Uterus (tissue), 4 donors: ENCODE results near the gene NADSYN1. TPM values are rescaled to one million over a fixed set of nuclear protein-coding genes. Genes with fewer than 3 reads are reported as not detected.
A peak's percentile ranks its signal among the peaks of the same experiment; 100 is the strongest.

Source experiments
- DNase-seq, 2 donors: peaks; one replicate each; pipeline ENCODE4 v3.0.0-alpha.2; 2019 to 2020
- H3K27ac ChIP-seq, 2 donors: fragments of 200-600 bp; sonication (generic); 1 replicate in 1 of 2; 2 replicates in 1 of 2; pipeline ENCODE4 v1.5.1; 2016 to 2018
- H3K27me3 ChIP-seq, 2 donors: fragments of 200-600 bp; sonication (generic); one replicate each; pipeline ENCODE4 v1.5.1; 2018 to 2019; ENCODE audit warnings: control low read depth in 1 of 2
- H3K36me3 ChIP-seq, 2 donors: fragments of 200-600 bp; sonication (generic); one replicate each; pipeline ENCODE4 v1.5.1; 2019; ENCODE audit warnings: control low read depth in 1 of 2
- H3K4me1 ChIP-seq, 2 donors: fragments of 200-600 bp; sonication (generic); one replicate each; pipeline ENCODE4 v1.5.1; 2018 to 2019; ENCODE audit warnings: control low read depth in 1 of 2
- H3K4me3 ChIP-seq, 2 donors: fragments of 200-600 bp; sonication (generic); 1 replicate in 1 of 2; 2 replicates in 1 of 2; pipeline ENCODE4 v1.5.1; 2018 to 2019; ENCODE audit warnings: mild to moderate bottlenecking in 1 of 2
- H3K9me3 ChIP-seq, 2 donors: fragments of 200-600 bp; sonication (generic); one replicate each; pipeline ENCODE4 v1.5.1; 2019; ENCODE audit warnings: control low read depth in 1 of 2
- CTCF ChIP-seq, 4 experiments: fragments of 200-600 bp in 2 of 4; fragments of 450-650 bp in 2 of 4; sonication (generic) in 2 of 4; IDR thresholded peaks; one replicate each; pipeline ENCODE4 v1.5.1; 2016 to 2019; ENCODE audit warnings: antibody characterized with exemption in 4 of 4, mild to moderate bottlenecking in 2 of 4, moderate library complexity in 1 of 4
- POLR2A ChIP-seq, 2 donors: fragments of 450-650 bp; IDR thresholded peaks; one replicate each; pipeline ENCODE4 v1.6.1; 2016; ENCODE audit warnings: antibody characterized with exemption in 2 of 2, mild to moderate bottlenecking in 1 of 2, moderate library complexity in 1 of 2
- intact Hi-C: fragments of 100-400 bp; cut with DNase I; formaldehyde crosslinking; loops from one replicate; pipeline ENCODE4 v1.15.1; 2023; ENCODE audit warnings: low total_unique reads
- total RNA-seq, 4 donors: library from RNA; depleted of rRNA in 3 of 4; stranded (reverse); fragments of >200 nt in 3 of 4; gene quantifications; one replicate each; pipeline versions ENCODE4 v1.1.0 to v1.2.4, GENCODE V29; 2014 to 2023
- donor health status: DM: yes; HTN: yes; CAD: no.

NADSYN1 gene
- total RNA-seq, 4 donors from 2014 or later = 20.0 to 73.0 (median 32.8) TPM

- Histone ChIP-seq H3K27me3 (no peaks in the 10 kb centered on the region), H3K9me3 (no peaks in the 10 kb centered on the region), H3K27ac (no peak overlapping the region), H3K36me3 (no peaks in the 10 kb centered on the region), H3K4me3 (no peak overlapping the region), H3K4me1 (no peaks in the 10 kb centered on the region)
- intact Hi-C loops = no loop called here
- no peak for TF ChIP-seq POLR2A (IDR thresholded peaks at IDR 0.05)
- TF ChIP-seq CTCF (IDR thresholded peaks at IDR 0.05) = no peak
- no peak for DNase-seq
These were observed 29.7 kb upstream of the NADSYN1 start for GRCh38 chr11:71423181-71423790.

GRCh38 chr11:71425409-71425808 is 27.6 kb upstream of the NADSYN1 start:
- TF ChIP-seq POLR2A (IDR thresholded peaks at IDR 0.05) = no peak
- TF ChIP-seq CTCF (IDR thresholded peaks at IDR 0.05) = no peak

GRCh38 chr11:71425860-71426259 is 27.1 kb upstream of the NADSYN1 start:
- H3K4me1 ChIP-seq = no peaks in the 10 kb centered on the region
- intact Hi-C loops = no loop called here
- no peaks in the 10 kb centered on the region for H3K27me3 ChIP-seq
- no peak for DNase-seq
- H3K36me3 ChIP-seq = no peaks in the 10 kb centered on the region
- no peak overlapping the region for H3K27ac ChIP-seq
- H3K4me3 ChIP-seq = no peak overlapping the region
- TF ChIP-seq POLR2A (IDR thresholded peaks at IDR 0.05) = no peak
- TF ChIP-seq CTCF (IDR thresholded peaks at IDR 0.05) = no peak
- no peaks in the 10 kb centered on the region for H3K9me3 ChIP-seq

More at GRCh38 chr11:71425409-71425808, 27.6 kb upstream of the NADSYN1 start:
- Histone ChIP-seq H3K36me3 (no peaks in the 10 kb centered on the region), H3K27ac (no peak overlapping the region), H3K4me3 (no peak overlapping the region), H3K9me3 (no peaks in the 10 kb centered on the region), H3K27me3 (no peaks in the 10 kb centered on the region), H3K4me1 (no peaks in the 10 kb centered on the region)
- intact Hi-C loops = no loop called here
- DNase-seq = no peak

GRCh38 chr11:71426413-71426812 is 26.6 kb upstream of the NADSYN1 start:
- H3K4me1 ChIP-seq = no peaks in the 10 kb centered on the region
- H3K27ac ChIP-seq = no peak overlapping the region
- H3K4me3 ChIP-seq = no peak overlapping the region
- TF ChIP-seq POLR2A (IDR thresholded peaks at IDR 0.05) = no peak
- TF ChIP-seq CTCF (IDR thresholded peaks at IDR 0.05) = no peak
- no peak for DNase-seq
- no peaks in the 10 kb centered on the region for H3K36me3 ChIP-seq
- H3K9me3 ChIP-seq = no peaks in the 10 kb centered on the region
- no peaks in the 10 kb centered on the region for H3K27me3 ChIP-seq
- intact Hi-C loops = no loop called here

- Histone ChIP-seq H3K9me3 (no peaks in the 10 kb centered on the region), H3K27me3 (no peaks in the 10 kb centered on the region), H3K36me3 (no peaks in the 10 kb centered on the region), H3K4me1 (no peaks in the 10 kb centered on the region), H3K27ac (no peak overlapping the region), H3K4me3 (no peak overlapping the region)
- DNase-seq = peak in 1 of 2 donors; percentile 29
- intact Hi-C loops = no loop called here
- no peak for TF ChIP-seq POLR2A (IDR thresholded peaks at IDR 0.05)
- no peak for TF ChIP-seq CTCF (IDR thresholded peaks at IDR 0.05)
These were observed 24.1 kb upstream of the NADSYN1 start for GRCh38 chr11:71428861-71429435.
